ENCODE results near the gene SMPX.

Gene SMPX

GRCh38 chrX:21674430-21675186 is 83.3 kb downstream of the SMPX start:
- no peaks in the 10 kb centered on the region for H3K27me3 ChIP-seq (ENCODE audit: insufficient read depth, low read length)
- no peak overlapping the region for H3K27ac ChIP-seq (ENCODE audit: low read depth, low read length, poor library complexity, severe bottlenecking)
- H3K79me2 ChIP-seq (ENCODE audit: insufficient read depth, low read length) = no peaks in the 10 kb centered on the region
- no peaks in the 10 kb centered on the region for H3K4me1 ChIP-seq (ENCODE audit: insufficient read depth, low read length, severe bottlenecking)
- H3K4me2 ChIP-seq (ENCODE audit: low read length) = no peak overlapping the region
- no peaks in the 10 kb centered on the region for H3K9me3 ChIP-seq (ENCODE audit: low read length)
- H4K20me1 ChIP-seq (ENCODE audit: insufficient read depth, low read length) = no peaks in the 10 kb centered on the region
- H3K36me3 ChIP-seq (ENCODE audit: insufficient read depth, low read length) = no peaks in the 10 kb centered on the region
- H3K4me3 ChIP-seq (ENCODE audit: low read depth, low read length, poor library complexity, severe bottlenecking) = no peak overlapping the region
- no peak overlapping the region for H2AFZ ChIP-seq (ENCODE audit: low read length)
- H3F3A ChIP-seq (ENCODE audit: insufficient read depth, low read length) = no peaks in the 10 kb centered on the region
- TF ChIP-seq CTCF (IDR thresholded peaks at IDR 0.05; ENCODE audit: low read length) = no peak
- no peaks in the 10 kb centered on the region for H3K9me2 ChIP-seq (ENCODE audit: low read depth, low read length)
- H3K9ac ChIP-seq (ENCODE audit: low read length) = no peak overlapping the region

DNA sequence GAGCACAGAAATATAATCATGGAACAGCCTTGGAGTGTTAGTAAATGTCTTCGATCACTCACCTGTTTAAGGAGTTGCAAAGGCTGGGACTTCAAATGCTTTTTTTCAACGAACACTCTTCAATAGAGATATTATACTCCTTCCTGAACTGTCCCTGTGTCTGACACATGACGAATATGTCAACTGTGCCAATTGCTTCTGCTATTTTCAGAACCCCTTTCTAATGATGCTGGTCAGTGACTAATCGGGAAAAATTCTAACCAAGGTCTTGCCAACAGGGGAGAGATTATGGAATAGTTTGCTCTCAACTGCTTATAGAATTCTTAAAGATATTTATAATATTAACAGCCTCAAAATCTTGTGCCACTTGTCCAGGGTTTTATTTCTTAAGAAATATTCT is 91.2 kb downstream of the SMPX start:
- H3K36me3 ChIP-seq (ENCODE audit: insufficient read depth, low read length) = no peaks in the 10 kb centered on the region
- no peak overlapping the region for H3K4me2 ChIP-seq (ENCODE audit: low read length)
- TF ChIP-seq CTCF (IDR thresholded peaks at IDR 0.05; ENCODE audit: low read length) (no peak), EZH2 (IDR thresholded peaks at IDR 0.05; ENCODE audit: borderline replicate concordance, low read length) (no peak)
- H3K27ac ChIP-seq (ENCODE audit: low read depth, low read length, poor library complexity, severe bottlenecking) = no peak overlapping the region
- H3K4me1 ChIP-seq (ENCODE audit: insufficient read depth, low read length, severe bottlenecking) = no peaks in the 10 kb centered on the region
- H3F3A ChIP-seq (ENCODE audit: insufficient read depth, low read length) = no peaks in the 10 kb centered on the region
- H4K20me1 ChIP-seq (ENCODE audit: insufficient read depth, low read length) = no peaks in the 10 kb centered on the region
- H3K79me2 ChIP-seq (ENCODE audit: insufficient read depth, low read length) = no peaks in the 10 kb centered on the region
- H2AFZ ChIP-seq (ENCODE audit: low read length) = no peak overlapping the region
- no peak overlapping the region for H3K9ac ChIP-seq (ENCODE audit: low read length)
- H3K9me2 ChIP-seq (ENCODE audit: low read depth, low read length) = no peaks in the 10 kb centered on the region
- H3K9me3 ChIP-seq (ENCODE audit: low read length) = no peaks in the 10 kb centered on the region
- H3K4me3 ChIP-seq (ENCODE audit: low read depth, low read length, poor library complexity, severe bottlenecking) = no peak overlapping the region
- H3K27me3 ChIP-seq (ENCODE audit: insufficient read depth, low read length) = no peaks in the 10 kb centered on the region

DNA sequence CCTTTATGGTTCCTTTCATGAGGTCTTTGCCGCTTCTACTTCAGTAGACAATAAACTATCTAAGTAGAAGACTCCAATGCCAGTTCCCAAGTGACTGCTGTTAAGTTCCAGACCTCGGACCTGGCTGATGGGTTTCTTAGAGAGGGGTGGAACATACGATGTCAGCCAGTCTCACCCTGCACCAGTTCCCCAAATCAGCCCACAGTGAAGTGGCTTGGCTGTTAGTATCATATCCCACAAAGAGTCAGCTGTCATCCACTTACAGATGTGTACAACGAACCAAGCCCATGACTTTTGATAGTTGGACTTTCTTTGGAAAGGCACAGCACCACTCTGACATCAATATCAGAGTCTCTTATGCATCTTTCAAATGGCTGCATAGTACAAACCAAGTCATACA is 91.7 kb downstream of the SMPX start:
- Histone ChIP-seq H3K4me1 (ENCODE audit: insufficient read depth, low read length, severe bottlenecking) (no peaks in the 10 kb centered on the region), H3F3A (ENCODE audit: insufficient read depth, low read length) (no peaks in the 10 kb centered on the region), H3K27me3 (ENCODE audit: insufficient read depth, low read length) (no peaks in the 10 kb centered on the region), H3K36me3 (ENCODE audit: insufficient read depth, low read length) (no peaks in the 10 kb centered on the region), H3K9me2 (ENCODE audit: low read depth, low read length) (no peaks in the 10 kb centered on the region), H3K27ac (ENCODE audit: low read depth, low read length, poor library complexity, severe bottlenecking) (no peak overlapping the region), H3K9me3 (ENCODE audit: low read length) (no peaks in the 10 kb centered on the region), H3K4me2 (ENCODE audit: low read length) (no peak overlapping the region), H3K4me3 (ENCODE audit: low read depth, low read length, poor library complexity, severe bottlenecking) (no peak overlapping the region), H2AFZ (ENCODE audit: low read length) (no peak overlapping the region), H3K9ac (ENCODE audit: low read length) (no peak overlapping the region), H4K20me1 (ENCODE audit: insufficient read depth, low read length) (no peaks in the 10 kb centered on the region), H3K79me2 (ENCODE audit: insufficient read depth, low read length) (no peaks in the 10 kb centered on the region)
- TF ChIP-seq CTCF (IDR thresholded peaks at IDR 0.05; ENCODE audit: low read length) (no peak), EZH2 (IDR thresholded peaks at IDR 0.05; ENCODE audit: borderline replicate concordance, low read length) (no peak)

Measured in OCI-LY1 (cell line).